ENCODE data around the gene AP1S3.

DNA sequence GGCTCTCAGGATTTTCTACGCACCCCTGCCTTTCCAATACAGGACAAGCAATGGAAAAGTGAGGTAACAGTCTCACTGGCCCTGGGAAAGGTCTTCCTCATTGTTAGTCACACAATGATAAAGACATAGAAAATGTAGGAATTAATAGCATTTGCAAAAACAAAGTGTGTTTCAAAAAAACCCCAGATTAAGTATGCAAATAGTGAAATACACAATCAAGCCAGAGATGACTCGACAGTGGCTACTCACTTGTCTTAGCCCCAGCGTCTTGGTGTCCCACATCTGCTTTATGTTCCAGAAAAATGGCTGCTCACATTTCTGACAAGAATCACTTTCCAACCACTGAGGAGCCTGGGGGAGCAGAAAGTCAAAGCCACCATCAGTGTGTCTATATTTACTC is 47.0 kb upstream of the AP1S3 start:
- TF ChIP-seq EZH2 (IDR thresholded peaks at IDR 0.05; ENCODE audit: borderline replicate concordance, low read length), result no peak
- TF ChIP-seq, protein P1, sequence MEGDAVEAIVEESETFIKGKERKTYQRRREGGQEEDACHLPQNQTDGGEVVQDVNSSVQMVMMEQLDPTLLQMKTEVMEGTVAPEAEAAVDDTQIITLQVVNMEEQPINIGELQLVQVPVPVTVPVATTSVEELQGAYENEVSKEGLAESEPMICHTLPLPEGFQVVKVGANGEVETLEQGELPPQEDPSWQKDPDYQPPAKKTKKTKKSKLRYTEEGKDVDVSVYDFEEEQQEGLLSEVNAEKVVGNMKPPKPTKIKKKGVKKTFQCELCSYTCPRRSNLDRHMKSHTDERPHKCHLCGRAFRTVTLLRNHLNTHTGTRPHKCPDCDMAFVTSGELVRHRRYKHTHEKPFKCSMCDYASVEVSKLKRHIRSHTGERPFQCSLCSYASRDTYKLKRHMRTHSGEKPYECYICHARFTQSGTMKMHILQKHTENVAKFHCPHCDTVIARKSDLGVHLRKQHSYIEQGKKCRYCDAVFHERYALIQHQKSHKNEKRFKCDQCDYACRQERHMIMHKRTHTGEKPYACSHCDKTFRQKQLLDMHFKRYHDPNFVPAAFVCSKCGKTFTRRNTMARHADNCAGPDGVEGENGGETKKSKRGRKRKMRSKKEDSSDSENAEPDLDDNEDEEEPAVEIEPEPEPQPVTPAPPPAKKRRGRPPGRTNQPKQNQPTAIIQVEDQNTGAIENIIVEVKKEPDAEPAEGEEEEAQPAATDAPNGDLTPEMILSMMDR (IDR thresholded peaks at IDR 0.05; ENCODE audit: low read length), result no peak
